HG03095 (cell line): ENCODE data around the gene BCKDHB.
"Not testable (repeated sequence)": the region's sequence is repeated elsewhere in the genome, so short reads cannot be mapped to it uniquely, and the experiment has no call there.

Source experiments
- ATAC-seq: cut with Tn5 transposase; IDR thresholded peaks from one replicate; pipeline ENCODE4 v1.9.1; 2021; ENCODE audit warnings: moderate library complexity; ENCODE audit not compliant: unreplicated experiment

BCKDHB gene

DNA sequence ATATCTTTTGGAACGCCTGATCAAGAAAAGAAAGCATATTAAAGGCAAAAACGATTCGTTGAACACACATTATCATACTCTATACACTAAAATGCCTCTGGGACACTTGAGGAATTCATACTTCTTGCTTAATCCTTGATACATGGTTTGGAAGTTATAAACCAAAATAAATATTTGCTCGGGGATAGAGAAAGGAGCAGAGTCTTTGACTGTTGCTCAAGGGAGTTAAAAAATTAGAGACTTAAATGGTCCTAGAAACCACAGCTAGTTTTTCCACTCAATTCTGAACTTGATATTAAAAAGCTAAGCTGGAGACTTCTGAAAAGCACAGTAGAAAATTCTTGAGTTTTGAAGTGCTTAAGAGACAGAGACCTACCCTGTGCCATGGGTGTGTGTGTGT is 98.9 kb downstream of the BCKDHB start:
- ATAC-seq = no peak

DNA sequence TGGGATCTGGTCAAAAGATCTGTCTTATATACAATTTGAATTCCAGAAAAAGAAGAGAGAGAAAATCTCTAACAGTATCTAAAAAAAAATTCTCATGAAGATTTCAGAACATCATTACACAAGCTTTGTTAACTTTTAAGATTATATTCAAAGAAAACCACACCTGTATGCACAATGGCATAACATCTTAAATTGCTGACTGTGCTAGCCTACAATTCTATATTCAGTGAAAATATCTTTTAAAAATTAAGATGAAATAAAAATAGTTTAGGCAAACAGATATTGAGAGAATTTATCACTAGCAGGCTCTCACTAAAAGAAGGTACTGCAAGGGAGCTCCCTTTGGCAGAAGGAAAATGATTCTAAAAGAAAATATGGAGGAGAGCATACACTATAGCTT is 100.3 kb downstream of the BCKDHB start:
- no peak for ATAC-seq

DNA sequence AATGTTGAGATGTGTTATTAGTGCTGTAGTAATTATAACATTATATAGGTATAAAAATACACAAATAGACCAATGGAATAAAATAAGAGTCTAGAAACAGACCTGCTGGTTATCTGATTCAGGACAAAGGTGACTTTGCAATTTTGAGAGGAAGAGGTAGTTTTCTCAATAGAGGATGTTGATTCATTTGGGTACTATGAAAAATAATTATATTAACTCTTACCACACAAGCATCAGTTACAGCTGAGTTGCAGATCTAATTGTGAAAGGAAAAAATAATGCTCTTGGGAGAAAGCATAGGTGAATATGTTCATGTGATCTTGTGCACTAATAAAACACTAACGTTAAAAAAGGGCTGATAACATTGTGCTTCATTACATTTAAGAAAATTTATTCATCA is 103.0 kb downstream of the BCKDHB start:
- no peak for ATAC-seq

DNA sequence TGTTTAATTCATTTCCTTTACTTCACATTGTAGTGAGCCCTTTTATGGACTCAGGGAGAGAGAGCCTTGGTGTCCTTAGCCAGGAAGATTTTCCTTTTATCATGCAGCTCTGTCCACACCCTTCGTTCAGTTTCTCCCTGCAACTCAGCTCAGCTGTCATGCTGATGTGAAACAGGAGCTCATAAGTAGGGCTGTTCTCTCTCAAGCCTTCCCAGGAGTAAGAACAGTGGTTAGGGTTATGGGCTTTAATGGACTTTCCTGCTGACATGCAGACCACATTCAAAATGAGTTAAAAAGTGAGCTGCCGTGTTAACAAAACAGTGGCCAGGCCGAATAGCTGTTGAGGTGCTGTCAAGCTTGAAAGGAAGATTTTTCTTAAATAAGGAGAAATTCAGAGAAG is 104.1 kb downstream of the BCKDHB start:
- ATAC-seq = no peak

DNA sequence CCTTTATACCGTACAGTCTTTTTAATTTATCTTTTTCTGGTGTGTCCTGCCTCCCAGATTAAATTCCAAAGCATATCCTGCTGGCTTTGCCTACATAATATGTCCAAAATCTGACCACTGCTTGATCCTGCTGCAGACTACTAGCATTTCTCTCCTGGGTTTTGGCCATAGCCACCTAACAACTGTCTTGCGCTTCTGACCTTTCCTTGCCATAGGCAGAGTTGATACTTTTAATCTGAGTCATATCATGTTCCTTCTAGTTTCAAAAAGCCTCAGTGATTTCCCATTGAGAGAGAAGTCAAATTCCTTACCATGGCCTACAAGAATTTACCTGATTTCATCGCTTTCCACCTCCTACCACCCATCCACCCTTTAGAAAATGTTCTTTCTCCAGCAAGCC is 104.8 kb downstream of the BCKDHB start:
- no peak for ATAC-seq

DNA sequence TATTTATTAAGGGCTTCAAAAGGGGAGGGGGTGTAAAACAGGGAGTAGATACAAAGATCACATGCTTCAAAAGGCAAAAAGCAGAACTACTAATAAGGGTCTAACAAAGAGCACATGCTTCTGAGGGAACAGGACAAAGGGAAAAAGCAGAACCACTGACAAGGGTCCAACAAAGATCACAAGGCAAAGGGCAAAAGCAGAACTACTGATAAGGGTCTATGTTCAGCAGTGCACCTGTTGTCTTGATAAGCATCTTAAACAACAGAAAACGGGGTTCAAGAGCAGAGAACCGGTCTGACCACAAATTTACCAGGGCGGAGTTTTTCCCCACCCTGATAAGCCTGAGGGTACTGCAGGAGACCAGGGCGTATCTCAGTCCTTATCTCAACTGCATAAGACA is 105.4 kb downstream of the BCKDHB start:
- ATAC-seq = not testable (repeated sequence)

DNA sequence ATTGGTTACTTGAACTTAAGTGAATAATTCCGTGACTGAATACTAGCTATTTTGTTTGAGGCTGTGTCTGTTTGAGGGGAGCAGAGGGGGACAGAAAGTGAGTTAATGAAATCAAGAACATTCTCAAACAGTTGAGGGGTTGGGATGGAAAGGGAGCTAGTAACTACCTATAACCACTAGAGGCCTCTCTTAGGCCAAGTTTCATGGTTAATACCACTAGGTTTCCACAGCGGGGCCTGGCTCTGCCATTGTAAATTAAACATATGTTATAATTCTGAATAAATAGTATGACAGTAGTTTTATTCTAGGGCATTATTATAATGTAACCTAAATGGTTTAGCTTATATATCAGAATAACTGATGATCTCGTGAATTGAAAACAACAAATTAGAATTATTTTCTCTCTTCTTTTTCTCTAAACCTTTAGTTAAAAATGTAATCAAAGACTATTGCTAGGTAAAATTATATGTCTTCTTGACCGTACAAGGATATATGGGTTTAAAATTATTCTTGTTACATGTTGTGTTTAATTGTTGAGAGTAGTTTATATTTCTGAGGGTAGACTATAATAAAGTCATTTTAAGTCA is 108.1 kb downstream of the BCKDHB start:
- ATAC-seq = peak; percentile 94

DNA sequence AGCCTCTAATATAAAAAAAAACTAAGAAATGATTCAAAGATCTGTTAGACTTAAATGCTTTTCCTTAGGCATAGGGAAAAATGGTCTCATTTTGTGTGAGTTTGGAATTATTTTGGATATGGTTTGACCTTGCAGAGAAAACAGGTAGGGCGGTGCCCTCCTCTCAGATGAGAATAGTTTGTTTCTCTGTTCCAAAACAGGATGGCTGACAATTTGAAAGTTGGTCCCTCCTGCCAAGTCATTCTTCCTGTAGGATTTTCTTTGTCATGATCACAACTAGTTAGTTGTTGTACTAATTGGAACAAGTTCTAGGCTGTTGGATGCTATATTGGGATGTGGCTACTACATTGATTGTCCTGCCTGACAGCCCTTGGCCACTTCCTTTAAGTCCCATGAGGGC is 108.6 kb downstream of the BCKDHB start:
- no peak for ATAC-seq

DNA sequence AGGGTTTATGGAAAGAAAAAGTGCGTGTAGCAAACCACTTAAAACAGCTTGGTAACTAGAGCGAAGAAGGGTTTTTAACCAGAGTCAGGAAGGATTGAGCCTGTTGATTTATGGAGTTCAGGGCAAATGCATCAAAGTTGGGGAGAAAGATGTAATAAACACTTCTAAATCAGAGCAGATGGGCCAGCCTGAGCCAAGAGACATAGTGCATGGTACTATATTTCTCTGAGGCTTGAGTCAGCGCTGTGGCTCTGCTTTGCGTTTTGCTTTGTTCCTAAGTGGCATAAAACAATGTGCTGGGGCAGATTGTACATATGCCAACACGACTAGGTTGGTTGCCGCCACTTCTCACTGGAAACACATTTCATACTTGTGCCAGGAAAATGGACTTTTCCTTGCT is 111.3 kb downstream of the BCKDHB start:
- no peak for ATAC-seq

DNA sequence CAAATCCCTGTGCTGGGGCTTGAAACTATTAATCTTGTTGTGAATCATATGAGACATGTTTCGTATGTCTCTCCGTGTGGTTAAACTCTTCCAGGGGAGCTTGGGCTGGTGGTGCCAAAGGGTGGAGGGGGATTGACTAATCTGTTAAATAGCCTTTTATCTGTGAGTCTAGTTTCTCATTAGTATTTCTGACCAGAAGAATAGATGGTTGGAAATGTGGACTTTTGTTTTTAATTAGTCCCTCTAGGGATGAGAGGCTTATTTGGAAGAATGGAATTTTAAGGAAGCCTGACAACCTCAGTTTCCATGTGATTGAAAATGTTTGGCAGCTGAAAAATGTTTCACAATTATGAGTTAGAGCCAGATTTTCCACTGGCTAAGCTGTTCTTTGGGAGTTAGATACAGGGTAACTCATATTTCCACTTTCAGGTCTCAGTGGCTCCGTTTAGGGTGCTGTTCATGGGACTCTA is 117.3 kb downstream of the BCKDHB start:
- ATAC-seq = no peak

DNA sequence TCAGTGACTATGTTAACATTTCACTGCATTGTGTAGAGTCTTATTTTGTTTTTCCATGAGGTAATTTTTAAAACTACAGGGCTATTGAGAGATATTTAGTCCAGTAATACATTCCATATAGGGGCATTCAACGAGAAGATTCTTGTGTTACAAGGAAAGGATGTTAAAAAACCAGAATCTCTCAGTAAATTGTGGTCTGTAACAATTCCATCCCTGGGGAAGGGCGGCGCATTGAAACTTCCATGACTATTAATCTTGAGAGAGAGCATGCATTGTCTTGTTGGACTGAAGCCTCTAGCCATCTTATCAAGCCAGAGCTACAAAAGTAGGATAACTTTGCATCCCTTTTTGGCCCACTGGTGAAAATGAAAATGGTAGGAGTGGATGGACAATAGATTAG is 119.7 kb downstream of the BCKDHB start:
- no peak for ATAC-seq

DNA sequence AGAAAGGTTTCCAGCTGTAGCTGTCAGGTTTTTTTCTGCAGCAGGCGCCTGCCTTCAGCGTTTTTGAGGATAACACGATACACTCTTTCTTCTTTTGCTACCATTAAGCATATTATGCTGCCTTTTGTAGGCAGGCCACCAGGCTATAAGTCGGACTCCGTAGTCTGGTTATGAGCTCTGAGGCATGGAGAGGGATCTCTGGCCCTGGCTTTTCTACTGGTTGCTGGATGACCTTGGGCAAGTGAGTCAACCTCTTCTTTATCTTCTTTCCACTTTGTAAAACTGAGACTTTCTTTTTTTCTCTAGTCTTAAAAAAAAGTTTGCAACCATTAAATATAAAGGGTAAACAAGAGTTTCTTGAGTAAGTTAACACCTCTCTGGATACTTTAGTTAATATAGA is 120.2 kb downstream of the BCKDHB start:
- ATAC-seq = no peak

DNA sequence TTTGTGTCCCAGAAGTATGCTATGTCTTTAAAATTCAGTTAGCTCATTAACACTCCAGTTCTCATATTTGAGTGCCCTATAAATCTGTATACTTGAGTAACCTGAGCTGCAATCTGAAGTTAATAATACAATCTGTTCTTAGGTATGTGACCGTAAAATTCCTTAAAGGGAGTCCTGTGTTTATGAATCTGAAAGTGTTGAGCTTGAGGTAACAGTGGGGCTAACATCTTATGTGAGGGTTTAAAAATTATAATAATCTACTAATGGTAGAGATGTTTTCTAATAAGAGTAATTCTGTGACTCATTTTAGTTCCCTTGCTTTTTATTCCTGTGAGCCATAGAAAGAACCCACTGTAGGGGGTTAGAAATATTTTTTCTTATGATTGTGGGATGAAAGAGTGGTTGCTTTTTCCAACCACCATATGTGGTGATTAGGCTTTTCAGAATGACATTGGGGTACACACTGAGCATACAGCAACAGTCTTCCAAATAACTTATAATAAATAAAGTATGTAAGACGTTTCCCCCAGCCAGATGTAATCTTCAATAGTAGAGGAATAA is 121.2 kb downstream of the BCKDHB start:
- ATAC-seq = no peak

DNA sequence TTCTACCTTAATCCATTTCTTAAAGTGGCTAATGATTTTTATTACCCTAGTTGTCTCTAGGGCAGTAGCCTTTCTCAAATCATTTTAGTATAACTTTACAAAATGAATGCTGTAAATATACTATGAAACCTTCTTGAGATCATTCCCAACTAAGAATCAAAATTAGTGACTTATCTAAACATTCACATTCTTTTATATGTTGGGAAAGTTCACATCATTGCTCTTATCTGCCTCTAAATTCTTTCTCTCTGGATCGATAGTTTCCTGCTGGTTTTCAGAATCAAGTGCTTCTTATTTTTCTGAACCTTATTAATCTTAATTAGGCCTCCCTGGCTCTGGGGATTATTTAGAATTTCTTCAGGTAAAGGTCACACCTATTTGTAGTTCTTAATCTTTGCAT is 126.8 kb downstream of the BCKDHB start:
- no peak for ATAC-seq

DNA sequence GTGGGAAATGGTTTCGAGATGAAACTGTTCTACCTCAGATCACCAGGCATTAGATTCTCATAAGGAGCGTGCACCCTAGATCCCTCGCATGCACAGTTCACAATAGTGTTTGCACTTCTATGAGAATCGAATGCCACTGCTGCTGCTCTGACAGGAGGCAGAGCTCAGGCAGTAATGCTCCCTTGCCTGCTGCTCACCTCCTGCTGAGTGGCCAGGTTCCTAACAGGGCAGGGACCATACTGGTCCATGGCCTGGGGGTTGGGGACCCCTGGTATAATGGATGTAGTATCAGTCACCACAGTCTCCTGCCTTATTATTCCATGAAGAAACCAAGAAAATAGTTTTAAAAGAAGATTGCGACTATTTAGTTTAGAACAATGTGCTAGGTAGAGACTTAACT is 127.5 kb downstream of the BCKDHB start:
- ATAC-seq = no peak

DNA sequence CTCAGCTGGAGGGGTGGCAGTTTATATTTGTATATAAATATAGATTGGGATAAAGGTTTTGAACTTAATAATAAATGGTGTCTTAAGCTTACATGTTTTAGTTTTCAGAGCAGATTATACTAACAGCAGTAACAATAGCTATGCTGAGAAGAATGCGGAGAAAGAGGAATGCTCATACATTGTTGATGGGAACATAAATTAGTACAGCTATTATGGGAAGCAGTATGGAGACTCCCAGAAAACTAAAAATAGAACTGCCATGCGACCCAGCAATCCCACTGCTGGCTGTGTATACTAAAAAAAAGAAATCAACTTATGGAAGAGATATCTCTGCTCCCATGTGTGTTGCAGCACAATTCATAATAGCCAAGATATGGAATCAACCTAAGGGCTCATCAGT is 127.9 kb downstream of the BCKDHB start:
- no peak for ATAC-seq

DNA sequence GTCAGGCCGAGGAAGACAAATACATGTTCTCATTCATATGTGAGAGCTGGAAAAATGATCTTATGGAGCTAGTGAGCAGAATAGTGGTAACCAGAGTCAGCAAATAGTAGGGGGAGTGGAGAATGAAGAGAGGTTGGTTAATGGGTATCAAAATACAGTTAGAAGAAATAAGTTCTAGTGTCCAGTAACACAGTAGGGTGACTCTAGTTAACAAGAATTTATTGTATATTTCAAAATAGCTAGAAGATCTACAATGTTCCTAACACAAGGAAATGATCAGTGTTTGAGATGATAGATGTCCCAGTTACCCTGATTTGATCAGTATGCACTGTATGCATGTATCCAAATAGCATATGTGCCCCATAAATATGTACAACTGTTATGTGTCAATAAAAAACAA is 128.4 kb downstream of the BCKDHB start:
- no peak for ATAC-seq

DNA sequence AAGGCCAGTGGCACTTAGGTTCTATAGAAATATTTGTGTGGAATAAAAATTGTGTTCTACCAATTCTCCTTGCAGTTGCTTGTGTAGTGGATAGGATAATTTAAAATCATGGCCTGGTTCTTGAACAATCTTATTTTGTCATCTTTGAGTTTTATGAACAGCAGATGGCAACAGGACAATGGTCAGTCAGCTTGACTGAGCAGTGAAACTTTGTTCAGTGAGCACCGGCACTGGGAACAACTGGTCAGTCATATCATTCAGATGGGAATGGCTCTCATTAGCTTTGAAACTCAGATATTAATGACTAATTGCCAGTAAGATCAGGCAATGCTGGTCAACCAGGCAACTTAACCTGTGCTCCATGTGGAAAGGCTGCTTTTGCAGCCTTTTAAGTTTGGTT is 129.2 kb downstream of the BCKDHB start:
- ATAC-seq = no peak

DNA sequence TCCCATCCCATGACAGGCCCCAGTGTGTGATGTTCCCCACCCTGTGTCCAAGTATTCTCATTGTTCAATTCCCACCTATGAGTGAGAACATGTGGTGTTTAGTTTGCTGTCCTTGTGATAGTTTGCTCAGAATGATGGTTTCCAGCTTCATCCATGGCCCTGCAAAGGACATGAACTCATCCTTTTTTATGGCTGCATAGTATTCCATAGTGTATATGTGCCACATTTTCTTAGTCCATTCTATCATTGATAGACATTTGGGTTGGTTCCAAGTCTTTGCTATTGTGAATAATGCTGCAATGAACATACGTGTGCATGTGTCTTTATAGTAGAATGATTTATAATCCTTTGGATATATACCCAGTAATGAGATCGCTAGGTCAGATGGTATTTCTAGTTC is 132.3 kb downstream of the BCKDHB start:
- ATAC-seq = not testable (repeated sequence)

DNA sequence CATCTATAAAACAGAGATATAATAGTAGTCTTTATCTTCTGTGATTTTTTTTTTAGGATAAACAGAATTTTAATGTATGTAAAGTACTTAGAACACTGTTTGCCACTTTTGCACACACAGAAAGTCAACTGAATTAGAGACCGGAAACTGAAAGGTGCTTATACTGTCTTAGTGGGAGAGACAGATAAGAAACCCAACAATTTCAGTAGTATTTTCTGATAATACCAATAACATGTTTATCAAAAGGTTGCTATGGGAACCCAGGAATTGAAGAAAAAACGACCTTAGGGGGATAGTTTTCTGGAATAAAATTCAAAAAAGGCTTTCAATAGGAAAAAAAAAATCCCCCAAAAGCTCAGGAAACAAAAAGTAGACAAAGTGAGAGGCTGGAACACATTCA is 138.6 kb downstream of the BCKDHB start:
- ATAC-seq = no peak

DNA sequence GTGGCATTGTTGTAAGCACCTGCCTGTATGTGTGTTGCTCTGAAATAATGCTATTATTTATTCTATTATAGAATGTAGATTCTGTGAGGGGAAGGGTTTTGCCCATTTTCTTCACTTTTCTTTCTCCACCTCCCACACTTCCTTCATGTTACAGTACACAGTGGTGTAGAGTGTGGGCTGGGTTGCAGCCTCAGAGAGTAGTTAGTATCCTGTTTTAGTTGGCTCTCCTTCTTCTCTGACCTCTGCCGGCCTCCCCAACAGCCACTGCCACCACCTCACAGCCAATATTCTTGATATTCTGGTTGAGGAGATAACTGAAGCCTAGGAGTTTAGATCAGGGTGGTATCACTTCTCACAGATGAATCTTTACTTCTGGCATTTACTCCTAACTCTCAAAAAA is 143.4 kb downstream of the BCKDHB start:
- no peak for ATAC-seq

DNA sequence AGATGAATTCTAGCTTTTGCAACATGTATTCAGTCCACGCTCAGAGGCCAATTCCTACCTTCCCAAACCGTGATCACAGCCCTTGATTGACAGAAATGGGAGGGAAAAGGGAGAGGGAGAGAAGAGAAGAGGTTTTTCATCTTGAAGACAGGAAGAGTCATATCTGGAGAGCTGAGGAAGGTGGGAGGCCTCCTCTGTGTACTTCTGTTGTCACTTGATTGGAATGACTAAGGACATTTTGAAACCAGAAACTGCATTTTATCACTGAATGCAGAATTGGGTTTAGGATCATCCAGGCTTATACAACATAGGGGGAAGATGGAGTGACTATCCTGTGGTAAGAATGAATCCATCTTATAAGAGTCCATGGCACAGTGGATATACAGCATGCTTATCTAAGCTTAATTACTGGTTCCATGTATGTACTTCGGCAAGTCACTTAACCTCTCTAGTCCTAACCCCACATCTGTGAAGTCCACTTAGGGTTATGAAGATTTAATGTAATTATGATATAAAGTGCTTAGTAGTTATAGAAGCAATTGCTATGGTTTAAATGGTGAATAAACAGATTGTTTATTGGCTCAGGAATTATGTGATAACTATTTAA is 144.0 kb downstream of the BCKDHB start:
- ATAC-seq = no peak

DNA sequence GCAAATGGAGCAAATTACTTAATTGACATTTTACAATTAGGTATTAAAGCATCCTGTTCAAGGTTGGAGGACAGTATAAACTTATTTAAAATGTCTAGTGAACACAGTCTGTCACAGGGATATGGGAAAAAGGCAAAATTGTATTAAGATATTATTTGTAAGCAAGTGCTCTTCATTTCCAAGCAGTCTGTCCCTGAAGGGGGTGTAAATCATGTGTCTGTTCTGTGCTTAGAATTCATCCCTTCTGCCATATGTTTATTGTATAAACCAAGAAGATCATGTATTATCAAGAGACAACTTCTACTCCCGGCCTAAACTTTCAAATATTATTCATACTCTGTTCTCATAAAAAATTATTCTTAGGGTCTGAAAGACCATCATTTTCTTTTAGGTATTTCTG is 144.8 kb downstream of the BCKDHB start:
- no peak for ATAC-seq
